Uterus (tissue), 4 donors: ENCODE results near the gene UGT1A10. TPM values are rescaled to one million over a fixed set of nuclear protein-coding genes. Genes with fewer than 3 reads are reported as not detected.
"Not testable (repeated sequence)": the region's sequence is repeated elsewhere in the genome, so short reads cannot be mapped to it uniquely, and the experiment has no call there.

Source experiments
- DNase-seq, 2 donors: peaks; one replicate each; pipeline ENCODE4 v3.0.0-alpha.2; 2019 to 2020
- H3K27ac ChIP-seq, 2 donors: fragments of 200-600 bp; sonication (generic); 1 replicate in 1 of 2; 2 replicates in 1 of 2; pipeline ENCODE4 v1.5.1; 2016 to 2018
- H3K27me3 ChIP-seq, 2 donors: fragments of 200-600 bp; sonication (generic); one replicate each; pipeline ENCODE4 v1.5.1; 2018 to 2019; ENCODE audit warnings: control low read depth in 1 of 2
- H3K36me3 ChIP-seq, 2 donors: fragments of 200-600 bp; sonication (generic); one replicate each; pipeline ENCODE4 v1.5.1; 2019; ENCODE audit warnings: control low read depth in 1 of 2
- H3K4me1 ChIP-seq, 2 donors: fragments of 200-600 bp; sonication (generic); one replicate each; pipeline ENCODE4 v1.5.1; 2018 to 2019; ENCODE audit warnings: control low read depth in 1 of 2
- H3K4me3 ChIP-seq, 2 donors: fragments of 200-600 bp; sonication (generic); 1 replicate in 1 of 2; 2 replicates in 1 of 2; pipeline ENCODE4 v1.5.1; 2018 to 2019; ENCODE audit warnings: mild to moderate bottlenecking in 1 of 2
- H3K9me3 ChIP-seq, 2 donors: fragments of 200-600 bp; sonication (generic); one replicate each; pipeline ENCODE4 v1.5.1; 2019; ENCODE audit warnings: control low read depth in 1 of 2
- POLR2A ChIP-seq, 2 donors: fragments of 450-650 bp; IDR thresholded peaks; one replicate each; pipeline ENCODE4 v1.6.1; 2016; ENCODE audit warnings: antibody characterized with exemption in 2 of 2, mild to moderate bottlenecking in 1 of 2, moderate library complexity in 1 of 2
- intact Hi-C: fragments of 100-400 bp; cut with DNase I; formaldehyde crosslinking; loops from one replicate; pipeline ENCODE4 v1.15.1; 2023; ENCODE audit warnings: low total_unique reads
- total RNA-seq, 4 donors: library from RNA; depleted of rRNA in 3 of 4; stranded (reverse); fragments of >200 nt in 3 of 4; gene quantifications; one replicate each; pipeline versions ENCODE4 v1.1.0 to v1.2.4, GENCODE V29; 2014 to 2023
- TF ChIP-seq, protein P1 (sequence below), 4 experiments: fragments of 200-600 bp in 2 of 4; fragments of 450-650 bp in 2 of 4; sonication (generic) in 2 of 4; IDR thresholded peaks; one replicate each; pipeline ENCODE4 v1.5.1; 2016 to 2019; ENCODE audit warnings: antibody characterized with exemption in 4 of 4, mild to moderate bottlenecking in 2 of 4, moderate library complexity in 1 of 4
- donor health status: DM: yes; HTN: yes; CAD: no.

UGT1A10 gene
- total RNA-seq, 4 donors from 2014 or later = not detected

- intact Hi-C loops = no loop called here
- no peaks in the 10 kb centered on the region for H3K4me1 ChIP-seq
- H3K27ac ChIP-seq = no peak overlapping the region
- no peak overlapping the region for H3K4me3 ChIP-seq
- H3K36me3 ChIP-seq = no peaks in the 10 kb centered on the region
- H3K9me3 ChIP-seq = no peaks in the 10 kb centered on the region
- H3K27me3 ChIP-seq = no peaks in the 10 kb centered on the region
- no peak for TF ChIP-seq POLR2A (IDR thresholded peaks at IDR 0.05)
- TF ChIP-seq, protein P1, sequence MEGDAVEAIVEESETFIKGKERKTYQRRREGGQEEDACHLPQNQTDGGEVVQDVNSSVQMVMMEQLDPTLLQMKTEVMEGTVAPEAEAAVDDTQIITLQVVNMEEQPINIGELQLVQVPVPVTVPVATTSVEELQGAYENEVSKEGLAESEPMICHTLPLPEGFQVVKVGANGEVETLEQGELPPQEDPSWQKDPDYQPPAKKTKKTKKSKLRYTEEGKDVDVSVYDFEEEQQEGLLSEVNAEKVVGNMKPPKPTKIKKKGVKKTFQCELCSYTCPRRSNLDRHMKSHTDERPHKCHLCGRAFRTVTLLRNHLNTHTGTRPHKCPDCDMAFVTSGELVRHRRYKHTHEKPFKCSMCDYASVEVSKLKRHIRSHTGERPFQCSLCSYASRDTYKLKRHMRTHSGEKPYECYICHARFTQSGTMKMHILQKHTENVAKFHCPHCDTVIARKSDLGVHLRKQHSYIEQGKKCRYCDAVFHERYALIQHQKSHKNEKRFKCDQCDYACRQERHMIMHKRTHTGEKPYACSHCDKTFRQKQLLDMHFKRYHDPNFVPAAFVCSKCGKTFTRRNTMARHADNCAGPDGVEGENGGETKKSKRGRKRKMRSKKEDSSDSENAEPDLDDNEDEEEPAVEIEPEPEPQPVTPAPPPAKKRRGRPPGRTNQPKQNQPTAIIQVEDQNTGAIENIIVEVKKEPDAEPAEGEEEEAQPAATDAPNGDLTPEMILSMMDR (IDR thresholded peaks at IDR 0.05) = no peak
- DNase-seq = no peak
Measured at GRCh38 chr2:233643128-233643527, 6.9 kb downstream of the UGT1A10 start.

DNA sequence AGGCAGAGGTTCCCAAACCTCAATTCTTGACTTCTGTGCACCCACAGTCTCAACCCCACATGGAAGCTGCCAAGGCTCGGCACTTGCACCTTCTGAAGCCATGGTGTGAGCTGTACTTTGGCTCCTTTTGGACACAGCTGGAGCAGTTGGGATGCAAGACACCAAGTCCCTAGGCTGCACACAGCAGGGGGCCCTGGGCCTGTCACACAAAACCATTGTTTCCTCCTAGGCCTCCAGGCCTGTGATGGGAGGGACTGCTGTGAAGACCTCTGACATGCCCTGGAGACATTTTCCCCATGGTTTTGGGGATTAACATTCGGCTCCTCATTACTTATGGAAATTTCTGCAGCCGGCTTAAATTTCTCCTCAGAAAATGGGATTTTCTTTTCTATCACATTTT, 9.8 kb downstream of the UGT1A10 start:
- H3K9me3 ChIP-seq, DNase-seq, H3K27me3 ChIP-seq, H3K4me1 ChIP-seq, H3K36me3 ChIP-seq, H3K4me3 ChIP-seq, H3K27ac ChIP-seq, intact Hi-C loops: not testable (repeated sequence)

- Histone ChIP-seq H3K36me3 (no peaks in the 10 kb centered on the region), H3K27ac (no peak overlapping the region), H3K4me1 (no peaks in the 10 kb centered on the region), H3K9me3 (no peaks in the 10 kb centered on the region), H3K27me3 (no peaks in the 10 kb centered on the region), H3K4me3 (no peak overlapping the region)
- intact Hi-C loops = no loop called here
- TF ChIP-seq, protein P1 (IDR thresholded peaks at IDR 0.05) = no peak
- TF ChIP-seq POLR2A (IDR thresholded peaks at IDR 0.05) = no peak
- DNase-seq = no peak
Measured at GRCh38 chr2:233650981-233651380, 14.7 kb downstream of the UGT1A10 start.

DNA sequence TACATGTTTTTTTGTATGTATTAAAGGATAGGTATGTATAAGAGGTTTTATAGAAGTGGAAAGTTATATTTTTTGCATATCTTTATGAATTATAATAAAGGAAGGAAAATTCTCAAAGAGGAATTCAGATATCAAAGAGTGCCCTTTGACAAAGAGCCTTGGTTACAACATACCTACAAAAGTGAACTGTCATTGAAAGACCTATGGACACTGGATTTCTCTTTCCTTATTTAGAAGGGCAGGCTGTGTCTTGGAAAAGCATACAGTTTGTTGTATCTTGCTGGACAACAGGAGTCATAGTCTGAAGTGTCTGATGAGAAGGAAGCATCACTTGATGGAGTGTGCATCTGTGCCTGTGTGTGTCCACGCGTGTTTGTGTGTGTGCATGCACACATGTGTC, 15.2 kb downstream of the UGT1A10 start:
- no peak for TF ChIP-seq POLR2A (IDR thresholded peaks at IDR 0.05)
- TF ChIP-seq, protein P1 (IDR thresholded peaks at IDR 0.05) = no peak
- no peaks in the 10 kb centered on the region for H3K27me3 ChIP-seq
- H3K27ac ChIP-seq = no peak overlapping the region
- no peaks in the 10 kb centered on the region for H3K4me1 ChIP-seq
- intact Hi-C loops = no loop called here
- no peaks in the 10 kb centered on the region for H3K36me3 ChIP-seq
- no peak for DNase-seq
- H3K9me3 ChIP-seq = no peaks in the 10 kb centered on the region
- no peak overlapping the region for H3K4me3 ChIP-seq

GRCh38 chr2:233654501-233654900, 18.3 kb downstream of the UGT1A10 start:
- DNase-seq = no peak
- TF ChIP-seq, protein P1 (IDR thresholded peaks at IDR 0.05) = no peak
- TF ChIP-seq POLR2A (IDR thresholded peaks at IDR 0.05) = no peak
- Histone ChIP-seq H3K27ac (no peak overlapping the region), H3K4me3 (no peak overlapping the region), H3K36me3 (no peaks in the 10 kb centered on the region), H3K27me3 (no peaks in the 10 kb centered on the region), H3K4me1 (no peaks in the 10 kb centered on the region), H3K9me3 (no peaks in the 10 kb centered on the region)
- intact Hi-C loops = no loop called here

- no peaks in the 10 kb centered on the region for H3K36me3 ChIP-seq
- no peak overlapping the region for H3K27ac ChIP-seq
- H3K4me1 ChIP-seq = no peaks in the 10 kb centered on the region
- H3K9me3 ChIP-seq = no peaks in the 10 kb centered on the region
- intact Hi-C loops = no loop called here
- TF ChIP-seq, protein P1 (IDR thresholded peaks at IDR 0.05) = no peak
- TF ChIP-seq POLR2A (IDR thresholded peaks at IDR 0.05) = no peak
- DNase-seq = no peak
- no peaks in the 10 kb centered on the region for H3K27me3 ChIP-seq
- H3K4me3 ChIP-seq = no peak overlapping the region
Measured at GRCh38 chr2:233655043-233655442, 18.8 kb downstream of the UGT1A10 start.

- H3K9me3 ChIP-seq, DNase-seq, H3K27ac ChIP-seq, H3K36me3 ChIP-seq, intact Hi-C loops, H3K27me3 ChIP-seq, H3K4me1 ChIP-seq, H3K4me3 ChIP-seq: not testable (repeated sequence)
Measured at GRCh38 chr2:233655943-233656342, 19.7 kb downstream of the UGT1A10 start.
